HepG2 (cell line): ENCODE measurements around the gene SCAF11. TPM values are rescaled to one million over a fixed set of nuclear protein-coding genes. Genes with fewer than 3 reads are reported as not detected.
A peak's percentile ranks its signal among the peaks of the same experiment; 100 is the strongest.

Experiments
- ARNTL ChIP-seq: sonication (generic); formaldehyde crosslinking; IDR thresholded peaks from 2 replicates; pipeline ENCODE4 v1.4.0; 2020; ENCODE audit warnings: mild to moderate bottlenecking, missing genetic modification reagents
- BHLHE40 ChIP-seq: IDR thresholded peaks from 2 replicates; pipeline ENCODE4 v1.6.1; 2011; ENCODE audit warnings: low read length, improper control_type of control experiment
- DPF2 ChIP-seq: sonication (generic); formaldehyde crosslinking; IDR thresholded peaks from 2 replicates; pipeline ENCODE4 v1.4.0; 2020; ENCODE audit warnings: mild to moderate bottlenecking, low read depth, missing genetic modification reagents, borderline replicate concordance
- GABPA ChIP-seq, 2 experiments: IDR thresholded peaks; 2 replicates each; pipeline ENCODE4 v1.6.1; 2011 to 2016; ENCODE audit warnings: low read depth in 2 of 2, low read length in 1 of 2, missing biosample characterization in 1 of 2, missing genetic modification characterization in 1 of 2
- HHEX ChIP-seq: IDR thresholded peaks from 2 replicates; pipeline ENCODE4 v1.6.1; 2016; ENCODE audit warnings: control low read depth
- MIER3 ChIP-seq: IDR thresholded peaks from 2 replicates; pipeline ENCODE4 v1.6.1; 2016; ENCODE audit warnings: missing compliant biosample characterization, borderline replicate concordance
- MTA1 ChIP-seq: sonication (generic); formaldehyde crosslinking; IDR thresholded peaks from 2 replicates; pipeline ENCODE4 v1.4.0; 2020; ENCODE audit warnings: missing genetic modification reagents, mild to moderate bottlenecking, borderline replicate concordance
- MZF1 ChIP-seq: sonication (generic); formaldehyde crosslinking; IDR thresholded peaks from 2 replicates; pipeline ENCODE4 v1.8.1; 2023; ENCODE audit warnings: mild to moderate bottlenecking, missing genetic modification reagents, borderline replicate concordance
- NCOA2 ChIP-seq: sonication (generic); formaldehyde crosslinking; IDR thresholded peaks from 2 replicates; pipeline ENCODE4 v1.8.0; 2022; ENCODE audit warnings: inconsistent platforms
- NFKB2 ChIP-seq: sonication (generic); formaldehyde crosslinking; IDR thresholded peaks from 2 replicates; pipeline ENCODE4 v1.4.0; 2020; ENCODE audit warnings: missing genetic modification reagents, borderline replicate concordance
- NONO ChIP-seq, 2 experiments: fragments of 450-650 bp in 1 of 2; sonication (generic) in 1 of 2; formaldehyde crosslinking in 1 of 2; IDR thresholded peaks in 1 of 2; conservative IDR thresholded peaks in 1 of 2; 2 replicates each; pipeline versions ENCODE4 v1.6.1 to v1.8.0; 2017 to 2022; ENCODE audit warnings: mild to moderate bottlenecking in 1 of 2, missing genetic modification reagents in 1 of 2, moderate library complexity in 1 of 2
- POLR2G ChIP-seq: fragments of 200-400 bp; formaldehyde crosslinking; IDR thresholded peaks from 2 replicates; pipeline ENCODE4 v1.6.1; 2018; ENCODE audit warnings: mild to moderate bottlenecking, low read depth, low read length, moderate library complexity
- SATB2 ChIP-seq: sonication (generic); formaldehyde crosslinking; IDR thresholded peaks from 2 replicates; pipeline ENCODE4 v1.5.0; 2020; ENCODE audit warnings: missing genetic modification reagents
- SNAPC2 ChIP-seq: sonication (generic); formaldehyde crosslinking; IDR thresholded peaks from 2 replicates; pipeline ENCODE4 v1.8.1; 2022; ENCODE audit warnings: mild to moderate bottlenecking, missing genetic modification reagents
- TSC22D2 ChIP-seq: sonication (generic); formaldehyde crosslinking; IDR thresholded peaks from 2 replicates; pipeline ENCODE4 v1.5.1; 2020; ENCODE audit warnings: missing genetic modification reagents, mild to moderate bottlenecking, borderline replicate concordance
- ZNF30 ChIP-seq: sonication (generic); formaldehyde crosslinking; IDR thresholded peaks from 2 replicates; pipeline ENCODE4 v1.5.0; 2020; ENCODE audit warnings: mild to moderate bottlenecking, missing genetic modification reagents
- ZNF562 ChIP-seq: sonication (generic); formaldehyde crosslinking; IDR thresholded peaks from 2 replicates; pipeline ENCODE4 v1.8.0; 2022; ENCODE audit warnings: missing genetic modification reagents, borderline replicate concordance
- ZNF83 ChIP-seq: sonication (generic); formaldehyde crosslinking; IDR thresholded peaks from 2 replicates; pipeline ENCODE4 v1.4.0; 2020; ENCODE audit warnings: missing genetic modification reagents, mild to moderate bottlenecking, borderline replicate concordance
- ZXDC ChIP-seq: sonication (generic); formaldehyde crosslinking; IDR thresholded peaks from 2 replicates; pipeline ENCODE4 v1.5.0; 2020; ENCODE audit warnings: mild to moderate bottlenecking, missing genetic modification reagents
- polyA plus RNA-seq, 8 experiments: library from polyadenylated mRNA; depleted of rRNA in 3 of 8; stranded (reverse) in 7 of 8; unstranded in 1 of 8; fragments of >200 nt; fragmentation: Illumina TruSeq in 4 of 8; extraction: Trizol in 4 of 8; gene quantifications; 2 replicates each; pipeline versions ENCODE4 v1.2.1 to v1.2.3, GENCODE V29; 2011 to 2016; ENCODE audit warnings: low read depth in 4 of 8, missing spikeins in 1 of 8, mixed read lengths in 1 of 8; ENCODE audit not compliant: insufficient read depth in 1 of 8
- total RNA-seq, 5 experiments: library from RNA; depleted of rRNA; stranded (reverse); fragments of >200 nt; fragmentation: Illumina TruSeq; extraction: Trizol; gene quantifications; 2 replicates each; pipeline ENCODE4 v1.2.3, GENCODE V29; 2016; ENCODE audit warnings: low read depth in 1 of 5
- TF ChIP-seq, protein P1 (sequence below): sonication (generic); formaldehyde crosslinking; IDR thresholded peaks from 2 replicates; pipeline ENCODE4 v1.5.1; 2020; ENCODE audit warnings: mild to moderate bottlenecking, missing genetic modification reagents, moderate library complexity
- TF ChIP-seq, protein P2 (sequence below): IDR thresholded peaks from 2 replicates; pipeline ENCODE4 v1.6.1; 2016; ENCODE audit warnings: low read depth

SCAF11 gene
- total and polyA plus RNA-seq, 2 of the 13 experiments (the other 11 are each of a cell fraction or from before 2014, with no cell fraction given), result 26.9 to 38.3 TPM

- TF ChIP-seq, protein P1, sequence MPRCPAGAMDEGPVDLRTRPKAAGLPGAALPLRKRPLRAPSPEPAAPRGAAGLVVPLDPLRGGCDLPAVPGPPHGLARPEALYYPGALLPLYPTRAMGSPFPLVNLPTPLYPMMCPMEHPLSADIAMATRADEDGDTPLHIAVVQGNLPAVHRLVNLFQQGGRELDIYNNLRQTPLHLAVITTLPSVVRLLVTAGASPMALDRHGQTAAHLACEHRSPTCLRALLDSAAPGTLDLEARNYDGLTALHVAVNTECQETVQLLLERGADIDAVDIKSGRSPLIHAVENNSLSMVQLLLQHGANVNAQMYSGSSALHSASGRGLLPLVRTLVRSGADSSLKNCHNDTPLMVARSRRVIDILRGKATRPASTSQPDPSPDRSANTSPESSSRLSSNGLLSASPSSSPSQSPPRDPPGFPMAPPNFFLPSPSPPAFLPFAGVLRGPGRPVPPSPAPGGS, result peak; percentile 73; the same call in 1 of the 2 replicates
- TF ChIP-seq SATB2 (CRISPR knock-in tag), result no peak
- peak; percentile 83 for TF ChIP-seq ARNTL
- TF ChIP-seq SNAPC2 (CRISPR knock-in tag), result peak; percentile 87
- TF ChIP-seq TSC22D2 (CRISPR knock-in tag), result 0 out of 2 replicates have a peak, but pooled peaks have one; percentile 31
- TF ChIP-seq ZNF30 (CRISPR knock-in tag), result no peak
- TF ChIP-seq GABPA (IDR thresholded peaks at IDR 0.05; ENCODE audit: low read depth, low read length), result no peak
- TF ChIP-seq GABPA (CRISPR knock-in tag; IDR thresholded peaks at IDR 0.05; ENCODE audit: low read depth), result peak; percentile 53; the same call in 1 of the 2 replicates
- TF ChIP-seq ZNF562, result no peak
- peak; percentile 84; the same call in 1 of the 2 replicates for TF ChIP-seq MIER3 (CRISPR knock-in tag)
- TF ChIP-seq POLR2G, result peak; percentile 92
- TF ChIP-seq, protein P2, sequence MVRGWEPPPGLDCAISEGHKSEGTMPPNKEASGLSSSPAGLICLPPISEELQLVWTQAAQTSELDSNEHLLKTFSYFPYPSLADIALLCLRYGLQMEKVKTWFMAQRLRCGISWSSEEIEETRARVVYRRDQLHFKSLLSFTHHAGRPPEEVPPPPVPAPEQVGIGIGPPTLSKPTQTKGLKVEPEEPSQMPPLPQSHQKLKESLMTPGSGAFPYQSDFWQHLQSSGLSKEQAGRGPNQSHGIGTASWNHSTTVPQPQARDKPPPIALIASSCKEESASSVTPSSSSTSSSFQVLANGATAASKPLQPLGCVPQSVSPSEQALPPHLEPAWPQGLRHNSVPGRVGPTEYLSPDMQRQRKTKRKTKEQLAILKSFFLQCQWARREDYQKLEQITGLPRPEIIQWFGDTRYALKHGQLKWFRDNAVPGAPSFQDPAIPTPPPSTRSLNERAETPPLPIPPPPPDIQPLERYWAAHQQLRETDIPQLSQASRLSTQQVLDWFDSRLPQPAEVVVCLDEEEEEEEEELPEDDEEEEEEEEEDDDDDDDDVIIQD (CRISPR knock-in tag), result peak; percentile 39; the same call in 1 of the 2 replicates
- TF ChIP-seq MZF1, result peak; percentile 27; the same call in 1 of the 2 replicates
- TF ChIP-seq ZNF83, result no peak
- TF ChIP-seq NFKB2 (CRISPR knock-in tag), result peak; percentile 91; the same call in 1 of the 2 replicates
- 0 out of 2 replicates have a peak, but pooled peaks have one; percentile 2 for TF ChIP-seq HHEX
- peak; percentile 89; the same call in 1 of the 2 replicates for TF ChIP-seq MTA1 (CRISPR knock-in tag)
- peak; percentile 38; the same call in 1 of the 2 replicates for TF ChIP-seq NCOA2 (CRISPR knock-in tag)
- TF ChIP-seq NONO (IDR thresholded peaks at IDR 0.05), result no peak
- peak; percentile 85; the same call in 1 of the 2 replicates for TF ChIP-seq NONO (CRISPR knock-in tag; conservative IDR thresholded peaks at IDR 0.05)
- peak; percentile 83 for TF ChIP-seq BHLHE40
- TF ChIP-seq DPF2, result peak; percentile 27; the same call in 1 of the 2 replicates
- peak; percentile 68; the same call in 1 of the 2 replicates for TF ChIP-seq ZXDC (CRISPR knock-in tag)
Observed at GRCh38 chr12:45991284-45992249, 1.2 kb upstream of the SCAF11 start (continued).
